WERI-Rb-1 (cell line): ENCODE data around the gene L3MBTL1.

Experiments
- DNase-seq: peaks from one replicate; pipeline ENCODE4 v3.0.0-alpha.2; 2020
- H3K27ac ChIP-seq: fragments of 250-450 bp; sonication (Bioruptor Pico); 2 replicates; pipeline ENCODE4 v1.5.1; 2020; ENCODE audit warnings: mild to moderate bottlenecking, moderate library complexity
- H3K27me3 ChIP-seq: fragments of 250-450 bp; sonication (Bioruptor Pico); 2 replicates; pipeline ENCODE4 v1.5.1; 2021; ENCODE audit warnings: mild to moderate bottlenecking, low read depth, moderate library complexity; ENCODE audit not compliant: insufficient read depth, severe bottlenecking
- H3K36me3 ChIP-seq: fragments of 250-450 bp; sonication (Bioruptor Pico); 2 replicates; pipeline ENCODE4 v1.5.1; 2020; ENCODE audit warnings: mild to moderate bottlenecking, moderate library complexity
- H3K4me3 ChIP-seq: 2 replicates; pipeline ENCODE4 v1.5.1; 2011; ENCODE audit warnings: low read depth, mild to moderate bottlenecking, control low read depth, low read length
- H3K9me3 ChIP-seq: fragments of 250-450 bp; sonication (Bioruptor Pico); 2 replicates; pipeline ENCODE4 v1.5.1; 2021; ENCODE audit warnings: mild to moderate bottlenecking, moderate library complexity; ENCODE audit not compliant: severe bottlenecking
- TF ChIP-seq, protein P1 (sequence below): IDR thresholded peaks from 2 replicates; pipeline ENCODE4 v1.5.1; 2011; ENCODE audit warnings: low read depth, mild to moderate bottlenecking, control low read depth, inconsistent platforms, low read length

L3MBTL1 gene

DNA sequence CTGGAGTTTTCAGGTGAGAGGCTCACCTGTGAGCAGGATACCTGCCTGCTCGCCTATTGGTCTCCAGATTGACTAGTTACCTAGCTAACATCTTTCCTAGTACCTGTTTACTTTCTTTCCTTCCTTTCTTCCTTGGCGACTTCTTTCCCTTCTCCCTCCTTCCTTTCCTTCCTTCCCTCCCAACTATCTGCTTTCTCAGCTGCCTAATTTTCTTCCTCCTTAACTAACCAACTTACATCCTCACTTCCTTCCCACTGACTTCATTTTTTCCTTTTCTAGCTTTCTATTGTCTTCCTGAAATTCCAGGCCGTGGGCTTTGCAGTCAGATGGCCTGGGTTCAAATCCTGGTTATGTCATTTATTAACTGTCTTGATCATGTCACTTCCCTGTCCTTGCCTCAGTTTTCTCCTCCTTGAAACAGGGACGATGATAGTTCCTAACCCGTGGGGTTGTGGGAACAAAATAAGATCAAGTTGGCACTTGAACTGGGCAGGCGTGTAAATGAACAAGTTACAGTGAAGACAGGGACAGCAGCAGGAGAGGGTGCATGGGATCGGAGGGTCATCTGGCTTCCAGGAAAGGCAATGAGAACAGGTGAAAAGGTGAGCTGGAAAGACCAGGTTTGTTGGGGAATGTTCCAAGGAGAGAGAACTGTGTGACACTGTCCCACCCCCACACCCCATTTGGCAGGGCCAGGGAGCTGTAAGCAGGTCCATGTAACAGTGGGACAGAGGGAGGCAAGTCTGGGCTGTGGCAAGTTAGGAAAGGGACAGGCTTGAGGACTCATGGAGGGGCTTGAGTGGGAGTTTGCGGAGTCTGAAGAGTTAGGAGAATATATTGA lies 51.9 kb downstream of the L3MBTL1 start:
- DNase-seq = no peak
- TF ChIP-seq, protein P1, sequence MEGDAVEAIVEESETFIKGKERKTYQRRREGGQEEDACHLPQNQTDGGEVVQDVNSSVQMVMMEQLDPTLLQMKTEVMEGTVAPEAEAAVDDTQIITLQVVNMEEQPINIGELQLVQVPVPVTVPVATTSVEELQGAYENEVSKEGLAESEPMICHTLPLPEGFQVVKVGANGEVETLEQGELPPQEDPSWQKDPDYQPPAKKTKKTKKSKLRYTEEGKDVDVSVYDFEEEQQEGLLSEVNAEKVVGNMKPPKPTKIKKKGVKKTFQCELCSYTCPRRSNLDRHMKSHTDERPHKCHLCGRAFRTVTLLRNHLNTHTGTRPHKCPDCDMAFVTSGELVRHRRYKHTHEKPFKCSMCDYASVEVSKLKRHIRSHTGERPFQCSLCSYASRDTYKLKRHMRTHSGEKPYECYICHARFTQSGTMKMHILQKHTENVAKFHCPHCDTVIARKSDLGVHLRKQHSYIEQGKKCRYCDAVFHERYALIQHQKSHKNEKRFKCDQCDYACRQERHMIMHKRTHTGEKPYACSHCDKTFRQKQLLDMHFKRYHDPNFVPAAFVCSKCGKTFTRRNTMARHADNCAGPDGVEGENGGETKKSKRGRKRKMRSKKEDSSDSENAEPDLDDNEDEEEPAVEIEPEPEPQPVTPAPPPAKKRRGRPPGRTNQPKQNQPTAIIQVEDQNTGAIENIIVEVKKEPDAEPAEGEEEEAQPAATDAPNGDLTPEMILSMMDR = no peak
- H3K27ac ChIP-seq = no peak overlapping the region

DNA sequence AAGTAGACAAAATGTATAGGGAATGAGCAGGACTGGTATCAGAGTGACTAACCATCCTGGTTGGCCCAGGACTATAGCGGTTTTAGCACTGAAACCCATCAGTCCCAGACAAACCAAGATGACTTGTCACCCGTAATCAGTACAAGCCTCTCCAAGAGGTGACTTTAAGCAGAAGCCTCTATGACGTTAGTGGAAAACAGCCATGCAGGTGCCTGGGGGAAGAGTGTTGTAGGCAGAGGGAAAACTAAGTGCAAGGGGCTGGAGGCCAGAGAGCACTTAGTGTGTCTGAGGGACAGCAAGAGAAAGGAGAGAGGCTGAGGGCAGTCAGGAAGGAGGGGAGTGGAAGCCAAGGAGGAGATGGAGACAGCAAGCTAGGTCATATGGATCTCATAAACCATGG lies 53.5 kb downstream of the L3MBTL1 start:
- Histone ChIP-seq H3K36me3 (no peaks in the 10 kb centered on the region), H3K27ac (no peak overlapping the region), H3K9me3 (no peaks in the 10 kb centered on the region), H3K27me3 (no peaks in the 10 kb centered on the region), H3K4me3 (no peak overlapping the region)
- TF ChIP-seq, protein P1 = no peak
- DNase-seq = no peak

More for the DNA sequence above, 51.9 kb downstream of the L3MBTL1 start:
- no peaks in the 10 kb centered on the region for H3K9me3 ChIP-seq
- no peaks in the 10 kb centered on the region for H3K36me3 ChIP-seq
- no peak overlapping the region for H3K4me3 ChIP-seq
- H3K27me3 ChIP-seq = no peaks in the 10 kb centered on the region

DNA sequence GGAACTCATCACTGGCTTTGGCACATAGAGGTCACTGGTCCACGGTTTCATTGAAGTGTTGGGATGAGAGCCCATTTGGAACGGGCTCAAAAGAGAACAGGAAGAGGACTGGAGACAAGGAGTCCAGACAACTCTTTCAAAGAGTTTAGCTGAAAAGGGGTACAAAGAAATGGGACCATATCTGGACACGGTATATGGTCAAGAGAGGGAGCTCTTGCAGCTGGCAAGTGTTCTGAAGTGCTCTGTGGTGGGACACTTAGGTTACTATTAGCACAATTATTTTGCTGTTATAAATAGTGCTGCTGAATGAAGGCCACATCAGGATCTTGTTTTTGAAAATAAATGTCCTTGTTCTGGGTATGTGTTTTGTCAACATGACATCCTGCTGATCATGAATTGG lies 55.9 kb downstream of the L3MBTL1 start:
- TF ChIP-seq, protein P1 = peak; percentile 31; the same call in 1 of the 2 replicates
- DNase-seq = no peak
- H3K36me3 ChIP-seq = no peaks in the 10 kb centered on the region
- H3K9me3 ChIP-seq = no peaks in the 10 kb centered on the region
- H3K4me3 ChIP-seq = no peak overlapping the region
- H3K27me3 ChIP-seq = no peaks in the 10 kb centered on the region
- no peak overlapping the region for H3K27ac ChIP-seq

DNA sequence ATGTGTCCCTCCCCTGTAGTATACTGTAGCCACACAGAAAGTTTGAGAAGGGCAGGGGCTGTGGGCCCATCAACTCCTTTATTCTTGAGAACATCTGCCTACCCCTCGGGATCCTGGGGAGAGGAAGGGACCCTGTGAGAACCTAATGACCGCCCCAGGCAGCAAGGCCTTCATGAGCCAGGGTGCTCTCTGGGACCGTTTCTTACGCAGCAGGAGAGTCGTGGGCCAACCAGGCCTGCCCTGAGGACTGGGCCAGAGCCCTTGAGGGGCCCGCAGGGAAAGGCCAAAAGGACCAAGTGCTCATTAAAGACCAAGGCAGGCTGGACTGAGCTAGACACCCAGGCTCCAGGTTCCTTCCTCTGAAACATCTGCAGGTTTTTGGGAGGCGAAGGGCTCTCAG lies 56.5 kb downstream of the L3MBTL1 start:
- Histone ChIP-seq H3K27me3 (no peaks in the 10 kb centered on the region), H3K4me3 (no peak overlapping the region), H3K9me3 (no peaks in the 10 kb centered on the region), H3K27ac (no peak overlapping the region), H3K36me3 (no peaks in the 10 kb centered on the region)
- TF ChIP-seq, protein P1 = no peak
- DNase-seq = no peak

DNA sequence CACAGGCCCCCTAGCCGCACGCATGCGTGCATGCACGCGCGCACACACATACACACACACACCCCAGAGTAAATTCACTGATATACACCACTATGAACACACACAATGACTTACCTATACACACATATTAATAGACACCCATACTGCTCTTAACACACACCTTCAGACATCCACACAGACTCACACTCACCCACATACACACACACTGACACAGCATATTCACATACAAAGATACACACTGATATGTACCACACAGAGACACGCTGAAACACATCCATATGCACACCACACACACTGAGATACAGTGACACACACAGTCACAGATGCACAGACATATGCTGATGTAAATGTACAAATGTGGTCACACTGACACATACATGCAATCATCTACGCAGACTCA lies 57.0 kb downstream of the L3MBTL1 start:
- Histone ChIP-seq H3K36me3 (no peaks in the 10 kb centered on the region), H3K4me3 (no peak overlapping the region), H3K9me3 (no peaks in the 10 kb centered on the region), H3K27ac (no peak overlapping the region), H3K27me3 (no peaks in the 10 kb centered on the region)
- TF ChIP-seq, protein P1 = no peak
- no peak for DNase-seq
